HepG2 (cell line): ENCODE measurements around the gene INO80B. TPM values are rescaled to one million over a fixed set of nuclear protein-coding genes. Genes with fewer than 3 reads are reported as not detected.

ENCODE experiments used
- AKAP8 ChIP-seq: sonication (generic); formaldehyde crosslinking; IDR thresholded peaks from 2 replicates; pipeline ENCODE4 v1.5.1; 2020; ENCODE audit warnings: mild to moderate bottlenecking, missing genetic modification reagents
- CAMTA2 ChIP-seq: sonication (generic); formaldehyde crosslinking; IDR thresholded peaks from 2 replicates; pipeline ENCODE4 v1.4.0; 2020; ENCODE audit warnings: mild to moderate bottlenecking, missing genetic modification reagents, borderline replicate concordance
- ETV6 ChIP-seq: sonication (generic); formaldehyde crosslinking; conservative IDR thresholded peaks from 2 replicates; pipeline ENCODE4 v1.4.0; 2020; ENCODE audit warnings: missing genetic modification reagents
- HDAC1 ChIP-seq: sonication (generic); formaldehyde crosslinking; IDR thresholded peaks from 2 replicates; pipeline ENCODE4 v1.5.1; 2020; ENCODE audit warnings: mild to moderate bottlenecking, missing genetic modification reagents
- ISX ChIP-seq: sonication (generic); formaldehyde crosslinking; conservative IDR thresholded peaks from 2 replicates; pipeline ENCODE4 v1.5.0; 2020; ENCODE audit warnings: missing genetic modification reagents
- MAFG ChIP-seq: sonication (generic); formaldehyde crosslinking; IDR thresholded peaks from 2 replicates; pipeline ENCODE4 v1.5.1; 2020; ENCODE audit warnings: mild to moderate bottlenecking, missing genetic modification reagents
- RBAK ChIP-seq: sonication (generic); formaldehyde crosslinking; IDR thresholded peaks from 2 replicates; pipeline ENCODE4 v1.5.1; 2020; ENCODE audit warnings: mild to moderate bottlenecking, missing genetic modification reagents
- ZFP90 ChIP-seq: sonication (generic); formaldehyde crosslinking; IDR thresholded peaks from 2 replicates; pipeline ENCODE4 v1.8.0; 2022; ENCODE audit warnings: missing genetic modification reagents, mild to moderate bottlenecking, inconsistent platforms, borderline replicate concordance
- ZNF101 ChIP-seq: sonication (generic); formaldehyde crosslinking; IDR thresholded peaks from 2 replicates; pipeline ENCODE4 v1.4.0; 2020; ENCODE audit warnings: mild to moderate bottlenecking, low read depth, missing genetic modification reagents, borderline replicate concordance
- ZNF496 ChIP-seq: sonication (generic); formaldehyde crosslinking; IDR thresholded peaks from 2 replicates; pipeline ENCODE4 v1.8.1; 2023; ENCODE audit warnings: mild to moderate bottlenecking, moderate library complexity, missing genetic modification reagents; ENCODE audit not compliant: insufficient replicate concordance
- ZNF670 ChIP-seq: sonication (generic); formaldehyde crosslinking; IDR thresholded peaks from 2 replicates; pipeline ENCODE4 v1.8.0; 2022; ENCODE audit warnings: mild to moderate bottlenecking, missing genetic modification reagents, borderline replicate concordance
- ZNF7 ChIP-seq: IDR thresholded peaks from 2 replicates; pipeline ENCODE4 v1.6.1; 2016; ENCODE audit warnings: missing biosample characterization, missing genetic modification reagents
- ZNF788 ChIP-seq: sonication (generic); formaldehyde crosslinking; IDR thresholded peaks from 2 replicates; pipeline ENCODE4 v1.5.0; 2020; ENCODE audit warnings: mild to moderate bottlenecking, missing genetic modification reagents, borderline replicate concordance
- polyA plus RNA-seq, 8 experiments: library from polyadenylated mRNA; depleted of rRNA in 3 of 8; stranded (reverse) in 7 of 8; unstranded in 1 of 8; fragments of >200 nt; fragmentation: Illumina TruSeq in 4 of 8; extraction: Trizol in 4 of 8; gene quantifications; 2 replicates each; pipeline versions ENCODE4 v1.2.1 to v1.2.3, GENCODE V29; 2011 to 2016; ENCODE audit warnings: low read depth in 4 of 8, missing spikeins in 1 of 8, mixed read lengths in 1 of 8; ENCODE audit not compliant: insufficient read depth in 1 of 8
- total RNA-seq, 5 experiments: library from RNA; depleted of rRNA; stranded (reverse); fragments of >200 nt; fragmentation: Illumina TruSeq; extraction: Trizol; gene quantifications; 2 replicates each; pipeline ENCODE4 v1.2.3, GENCODE V29; 2016; ENCODE audit warnings: low read depth in 1 of 5
- TF ChIP-seq, protein P1 (sequence below): sonication (generic); formaldehyde crosslinking; IDR thresholded peaks from 2 replicates; pipeline ENCODE4 v1.8.1; 2023; ENCODE audit warnings: mild to moderate bottlenecking, missing genetic modification reagents
- TF ChIP-seq, protein P2 (sequence below): sonication (generic); formaldehyde crosslinking; IDR thresholded peaks from 2 replicates; pipeline ENCODE4 v1.4.0; 2020; ENCODE audit warnings: missing genetic modification reagents, borderline replicate concordance
- TF ChIP-seq, protein P3 (sequence below): sonication (generic); formaldehyde crosslinking; IDR thresholded peaks from 2 replicates; pipeline ENCODE4 v1.8.0; 2022; ENCODE audit warnings: missing genetic modification reagents, mild to moderate bottlenecking, inconsistent platforms, borderline replicate concordance
- TF ChIP-seq, protein P4 (sequence below): sonication (generic); formaldehyde crosslinking; IDR thresholded peaks from 2 replicates; pipeline ENCODE4 v1.5.1; 2020; ENCODE audit warnings: missing genetic modification reagents, mild to moderate bottlenecking, borderline replicate concordance

The INO80B gene
- total and polyA plus RNA-seq, 2 of the 13 experiments (the other 11 are each of a cell fraction or from before 2014, with no cell fraction given), result 6.2 to 14.5 TPM

DNA sequence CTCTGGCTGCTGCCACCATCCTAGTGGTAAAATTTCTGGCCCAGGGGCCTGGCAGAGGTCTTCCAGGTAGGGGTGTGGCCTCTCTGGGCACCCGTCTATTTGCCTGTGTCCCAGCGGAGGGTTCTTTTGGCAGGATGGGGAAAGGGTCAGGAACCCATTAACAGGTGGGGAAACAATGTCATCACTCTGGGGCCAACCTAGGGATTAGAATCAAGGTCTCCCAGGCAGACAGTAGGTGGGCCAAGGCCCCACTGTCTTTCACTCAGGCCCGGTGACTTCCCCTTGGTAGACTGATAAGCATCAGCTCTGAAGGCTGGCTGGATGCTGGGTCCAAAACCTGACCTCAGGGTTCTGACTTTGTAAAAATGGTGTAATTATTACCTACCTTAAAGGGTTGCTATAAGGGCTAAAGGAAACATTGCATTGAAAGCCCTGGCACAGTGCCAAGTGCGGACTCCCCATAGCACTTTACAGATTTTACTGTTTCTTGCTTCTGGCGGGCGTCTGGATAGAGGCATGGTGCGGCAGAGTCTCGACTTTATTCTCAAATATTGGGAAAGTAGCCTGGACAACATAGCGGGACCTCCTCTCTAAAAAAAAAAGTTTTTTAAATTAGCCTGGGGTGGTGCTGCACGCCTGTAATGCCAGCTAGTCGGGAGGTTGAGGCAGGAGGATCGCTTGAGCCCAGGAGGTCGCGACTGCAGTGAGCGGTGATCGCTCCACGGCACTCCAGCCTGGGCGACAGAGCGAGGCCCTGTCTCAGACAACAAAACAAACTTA is 42.3 kb downstream of the INO80B start (continued):
- no peak for TF ChIP-seq MAFG (CRISPR knock-in tag)
- peak; percentile 72; the same call in 1 of the 2 replicates for TF ChIP-seq CAMTA2 (CRISPR knock-in tag)
- no peak; the same call in 1 of the 2 replicates for TF ChIP-seq AKAP8
- 0 out of 2 replicates have a peak, but pooled peaks have one; percentile 17 for TF ChIP-seq ZNF788 (CRISPR knock-in tag)
- 0 out of 2 replicates have a peak, but pooled peaks have one; percentile 11 for TF ChIP-seq ZNF101 (CRISPR knock-in tag)
- TF ChIP-seq RBAK, result no peak
- TF ChIP-seq ZNF7 (CRISPR knock-in tag), result no peak
- no peak for TF ChIP-seq ISX (CRISPR knock-in tag)
- no peak for TF ChIP-seq ZNF496
- 0 out of 2 replicates have a peak, but pooled peaks have one; percentile 36 for TF ChIP-seq ETV6 (CRISPR knock-in tag)
- TF ChIP-seq HDAC1 (CRISPR knock-in tag), result no peak; the same call in 1 of the 2 replicates
- TF ChIP-seq ZNF670 (CRISPR knock-in tag), result no peak
- 0 out of 2 replicates have a peak, but pooled peaks have one; percentile 32 for TF ChIP-seq ZFP90
- TF ChIP-seq, protein P1, sequence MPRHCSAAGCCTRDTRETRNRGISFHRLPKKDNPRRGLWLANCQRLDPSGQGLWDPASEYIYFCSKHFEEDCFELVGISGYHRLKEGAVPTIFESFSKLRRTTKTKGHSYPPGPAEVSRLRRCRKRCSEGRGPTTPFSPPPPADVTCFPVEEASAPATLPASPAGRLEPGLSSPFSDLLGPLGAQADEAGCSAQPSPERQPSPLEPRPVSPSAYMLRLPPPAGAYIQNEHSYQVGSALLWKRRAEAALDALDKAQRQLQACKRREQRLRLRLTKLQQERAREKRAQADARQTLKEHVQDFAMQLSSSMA (CRISPR knock-in tag), result no peak
- TF ChIP-seq, protein P2, sequence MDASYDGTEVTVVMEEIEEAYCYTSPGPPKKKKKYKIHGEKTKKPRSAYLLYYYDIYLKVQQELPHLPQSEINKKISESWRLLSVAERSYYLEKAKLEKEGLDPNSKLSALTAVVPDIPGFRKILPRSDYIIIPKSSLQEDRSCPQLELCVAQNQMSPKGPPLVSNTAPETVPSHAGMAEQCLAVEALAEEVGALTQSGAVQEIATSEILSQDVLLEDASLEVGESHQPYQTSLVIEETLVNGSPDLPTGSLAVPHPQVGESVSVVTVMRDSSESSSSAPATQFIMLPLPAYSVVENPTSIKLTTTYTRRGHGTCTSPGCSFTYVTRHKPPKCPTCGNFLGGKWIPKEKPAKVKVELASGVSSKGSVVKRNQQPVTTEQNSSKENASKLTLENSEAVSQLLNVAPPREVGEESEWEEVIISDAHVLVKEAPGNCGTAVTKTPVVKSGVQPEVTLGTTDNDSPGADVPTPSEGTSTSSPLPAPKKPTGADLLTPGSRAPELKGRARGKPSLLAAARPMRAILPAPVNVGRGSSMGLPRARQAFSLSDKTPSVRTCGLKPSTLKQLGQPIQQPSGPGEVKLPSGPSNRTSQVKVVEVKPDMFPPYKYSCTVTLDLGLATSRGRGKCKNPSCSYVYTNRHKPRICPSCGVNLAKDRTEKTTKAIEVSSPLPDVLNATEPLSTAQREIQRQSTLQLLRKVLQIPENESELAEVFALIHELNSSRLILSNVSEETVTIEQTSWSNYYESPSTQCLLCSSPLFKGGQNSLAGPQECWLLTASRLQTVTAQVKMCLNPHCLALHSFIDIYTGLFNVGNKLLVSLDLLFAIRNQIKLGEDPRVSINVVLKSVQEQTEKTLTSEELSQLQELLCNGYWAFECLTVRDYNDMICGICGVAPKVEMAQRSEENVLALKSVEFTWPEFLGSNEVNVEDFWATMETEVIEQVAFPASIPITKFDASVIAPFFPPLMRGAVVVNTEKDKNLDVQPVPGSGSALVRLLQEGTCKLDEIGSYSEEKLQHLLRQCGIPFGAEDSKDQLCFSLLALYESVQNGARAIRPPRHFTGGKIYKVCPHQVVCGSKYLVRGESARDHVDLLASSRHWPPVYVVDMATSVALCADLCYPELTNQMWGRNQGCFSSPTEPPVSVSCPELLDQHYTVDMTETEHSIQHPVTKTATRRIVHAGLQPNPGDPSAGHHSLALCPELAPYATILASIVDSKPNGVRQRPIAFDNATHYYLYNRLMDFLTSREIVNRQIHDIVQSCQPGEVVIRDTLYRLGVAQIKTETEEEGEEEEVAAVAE, result no peak
- TF ChIP-seq, protein P3, sequence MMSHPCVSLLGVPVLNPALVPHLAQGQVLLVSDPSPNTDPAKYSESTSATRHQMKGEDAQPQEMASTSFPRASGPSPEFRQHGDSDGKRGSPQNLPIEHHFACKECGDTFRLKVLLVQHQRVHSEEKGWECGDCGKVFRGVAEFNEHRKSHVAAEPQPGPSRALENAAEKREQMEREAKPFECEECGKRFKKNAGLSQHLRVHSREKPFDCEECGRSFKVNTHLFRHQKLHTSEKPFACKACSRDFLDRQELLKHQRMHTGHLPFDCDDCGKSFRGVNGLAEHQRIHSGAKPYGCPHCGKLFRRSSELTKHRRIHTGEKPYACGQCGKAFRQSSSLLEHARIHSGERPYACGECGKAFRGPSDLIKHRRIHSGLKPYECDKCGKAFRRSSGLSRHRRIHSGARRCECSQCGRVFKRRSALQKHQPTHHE (CRISPR knock-in tag), result peak; percentile 60; the same call in 1 of the 2 replicates
- TF ChIP-seq, protein P4, sequence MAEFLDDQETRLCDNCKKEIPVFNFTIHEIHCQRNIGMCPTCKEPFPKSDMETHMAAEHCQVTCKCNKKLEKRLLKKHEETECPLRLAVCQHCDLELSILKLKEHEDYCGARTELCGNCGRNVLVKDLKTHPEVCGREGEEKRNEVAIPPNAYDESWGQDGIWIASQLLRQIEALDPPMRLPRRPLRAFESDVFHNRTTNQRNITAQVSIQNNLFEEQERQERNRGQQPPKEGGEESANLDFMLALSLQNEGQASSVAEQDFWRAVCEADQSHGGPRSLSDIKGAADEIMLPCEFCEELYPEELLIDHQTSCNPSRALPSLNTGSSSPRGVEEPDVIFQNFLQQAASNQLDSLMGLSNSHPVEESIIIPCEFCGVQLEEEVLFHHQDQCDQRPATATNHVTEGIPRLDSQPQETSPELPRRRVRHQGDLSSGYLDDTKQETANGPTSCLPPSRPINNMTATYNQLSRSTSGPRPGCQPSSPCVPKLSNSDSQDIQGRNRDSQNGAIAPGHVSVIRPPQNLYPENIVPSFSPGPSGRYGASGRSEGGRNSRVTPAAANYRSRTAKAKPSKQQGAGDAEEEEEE, result no peak
